Smooth muscle cell (in vitro differentiated cells): ENCODE measurements around the gene DNAAF1. TPM values are rescaled to one million over a fixed set of nuclear protein-coding genes. Genes with fewer than 3 reads are reported as not detected.

Source experiments
- polyA plus RNA-seq: library from polyadenylated mRNA; unstranded; fragments of >200 nt; fragmentation: Nextera tagmentation; extraction: Ambion mirVana; gene quantifications from 2 replicates; pipeline ENCODE4 v1.2.1, GENCODE V29; 2016
- total RNA-seq: library from RNA; depleted of rRNA; stranded (reverse); fragments of >200 nt; gene quantifications from 2 replicates; pipeline ENCODE4 v1.2.3, GENCODE V29; 2014

Gene DNAAF1
- total and polyA plus RNA-seq, 2 experiments from 2014 or later, result 0.09 TPM; not detected in 1

Other genes starting within 250 kb of the DNAAF1 start
- gene MLYCD, start 246.2 kb upstream of the DNAAF1 start, total RNA-seq, result 1.2 and 1.8 TPM in 2 replicates
- gene MLYCD, start 246.2 kb upstream of the DNAAF1 start, polyA plus RNA-seq, result 1.6 and 4.0 TPM in 2 replicates
- 5.1 and 8.9 TPM in 2 replicates for gene OSGIN1, start 192.1 kb upstream of the DNAAF1 start, total RNA-seq
- 12.4 and 13.8 TPM in 2 replicates for gene OSGIN1, start 192.1 kb upstream of the DNAAF1 start, polyA plus RNA-seq
- 0.13 and 0.22 TPM in 2 replicates for gene NECAB2, start 177.1 kb upstream of the DNAAF1 start, total RNA-seq
- 0.83 and 1.7 TPM in 2 replicates for gene NECAB2, start 177.1 kb upstream of the DNAAF1 start, polyA plus RNA-seq
- not detected in 2 replicates for gene SLC38A8, start 102.5 kb upstream of the DNAAF1 start, total RNA-seq
- gene SLC38A8, start 102.5 kb upstream of the DNAAF1 start, polyA plus RNA-seq, result not detected in 2 replicates
- gene MBTPS1, start 28.4 kb upstream of the DNAAF1 start, total RNA-seq, result 51.9 and 52.2 TPM in 2 replicates
- 60.6 and 68.9 TPM in 2 replicates for gene MBTPS1, start 28.4 kb upstream of the DNAAF1 start, polyA plus RNA-seq
- 27.3 and 32.6 TPM in 2 replicates for gene HSDL1, start 131 bp upstream of the DNAAF1 start, total RNA-seq
- 15.4 and 20.4 TPM in 2 replicates for gene HSDL1, start 131 bp upstream of the DNAAF1 start, polyA plus RNA-seq
- 13.3 and 17.1 TPM in 2 replicates for gene TAF1C, start 41.7 kb downstream of the DNAAF1 start, total RNA-seq
- 35.5 and 37.3 TPM in 2 replicates for gene TAF1C, start 41.7 kb downstream of the DNAAF1 start, polyA plus RNA-seq
- not detected in 2 replicates for gene ADAD2, start 45.8 kb downstream of the DNAAF1 start, total RNA-seq
- gene ADAD2, start 45.8 kb downstream of the DNAAF1 start, polyA plus RNA-seq, result 0.48 TPM in 1 of 2 replicates, not detected in the other
- not detected in 2 replicates for gene KCNG4, start 94.7 kb downstream of the DNAAF1 start, total RNA-seq
- gene KCNG4, start 94.7 kb downstream of the DNAAF1 start, polyA plus RNA-seq, result not detected in 2 replicates
- gene WFDC1, start 149.6 kb downstream of the DNAAF1 start, total RNA-seq, result 150 and 176 TPM in 2 replicates
- gene WFDC1, start 149.6 kb downstream of the DNAAF1 start, polyA plus RNA-seq, result 249 and 362 TPM in 2 replicates
- gene ATP2C2, start 223.2 kb downstream of the DNAAF1 start, total RNA-seq, result 3.1 and 3.2 TPM in 2 replicates
- gene ATP2C2, start 223.2 kb downstream of the DNAAF1 start, polyA plus RNA-seq, result 1.6 and 4.1 TPM in 2 replicates